HepG2 (cell line): Measurements from ENCODE around the gene LMF2. TPM values are rescaled to one million over a fixed set of nuclear protein-coding genes. Genes with fewer than 3 reads are reported as not detected.

ENCODE experiments used
- DDIT3 ChIP-seq: sonication (generic); formaldehyde crosslinking; IDR thresholded peaks from 2 replicates; pipeline ENCODE4 v1.4.0; 2020; ENCODE audit warnings: mild to moderate bottlenecking, missing genetic modification reagents
- DR1 ChIP-seq: sonication (generic); formaldehyde crosslinking; IDR thresholded peaks from 2 replicates; pipeline ENCODE4 v1.8.0; 2021; ENCODE audit warnings: mild to moderate bottlenecking, missing genetic modification reagents, inconsistent platforms
- GATA4 ChIP-seq: sonication (generic); IDR thresholded peaks from 2 replicates; pipeline ENCODE4 v1.6.1; 2016; ENCODE audit warnings: antibody characterized with exemption, low read depth, borderline replicate concordance
- MED8 ChIP-seq: sonication (generic); formaldehyde crosslinking; IDR thresholded peaks from 2 replicates; pipeline ENCODE4 v1.8.1; 2023; ENCODE audit warnings: mild to moderate bottlenecking, missing genetic modification reagents; ENCODE audit not compliant: insufficient replicate concordance
- MNT ChIP-seq: fragments of 450-650 bp; IDR thresholded peaks from 2 replicates; pipeline ENCODE4 v1.6.1; 2016
- RBM39 ChIP-seq: fragments of 200-400 bp; formaldehyde crosslinking; IDR thresholded peaks from one replicate; pipeline ENCODE4 v1.6.1; 2018; ENCODE audit warnings: antibody characterized with exemption, mild to moderate bottlenecking, low read depth, low read length; ENCODE audit not compliant: poor library complexity, severe bottlenecking
- SAP130 ChIP-seq: IDR thresholded peaks from 2 replicates; pipeline ENCODE4 v1.6.1; 2016; ENCODE audit warnings: low read depth
- SNAPC4 ChIP-seq: sonication (generic); formaldehyde crosslinking; IDR thresholded peaks from 2 replicates; pipeline ENCODE4 v1.4.0; 2020; ENCODE audit warnings: mild to moderate bottlenecking, missing genetic modification reagents
- ZBED4 ChIP-seq: sonication (generic); formaldehyde crosslinking; IDR thresholded peaks from 2 replicates; pipeline ENCODE4 v1.4.0; 2020; ENCODE audit warnings: missing genetic modification reagents, borderline replicate concordance
- ZBTB37 ChIP-seq: sonication (generic); formaldehyde crosslinking; IDR thresholded peaks from 2 replicates; pipeline ENCODE4 v1.4.0; 2020; ENCODE audit warnings: mild to moderate bottlenecking, missing genetic modification reagents
- ZFP82 ChIP-seq: sonication (generic); formaldehyde crosslinking; IDR thresholded peaks from 2 replicates; pipeline ENCODE4 v1.5.1; 2020; ENCODE audit warnings: mild to moderate bottlenecking, missing genetic modification reagents, borderline replicate concordance
- ZMYM4 ChIP-seq: sonication (generic); formaldehyde crosslinking; IDR thresholded peaks from 2 replicates; pipeline ENCODE4 v1.8.1; 2023; ENCODE audit warnings: mild to moderate bottlenecking, missing genetic modification reagents
- ZNF280D ChIP-seq: sonication (generic); formaldehyde crosslinking; IDR thresholded peaks from 2 replicates; pipeline ENCODE4 v1.5.1; 2020; ENCODE audit warnings: mild to moderate bottlenecking, missing genetic modification reagents
- polyA plus RNA-seq, 8 experiments: library from polyadenylated mRNA; depleted of rRNA in 3 of 8; stranded (reverse) in 7 of 8; unstranded in 1 of 8; fragments of >200 nt; fragmentation: Illumina TruSeq in 4 of 8; extraction: Trizol in 4 of 8; gene quantifications; 2 replicates each; pipeline versions ENCODE4 v1.2.1 to v1.2.3, GENCODE V29; 2011 to 2016; ENCODE audit warnings: low read depth in 4 of 8, missing spikeins in 1 of 8, mixed read lengths in 1 of 8; ENCODE audit not compliant: insufficient read depth in 1 of 8
- total RNA-seq, 5 experiments: library from RNA; depleted of rRNA; stranded (reverse); fragments of >200 nt; fragmentation: Illumina TruSeq; extraction: Trizol; gene quantifications; 2 replicates each; pipeline ENCODE4 v1.2.3, GENCODE V29; 2016; ENCODE audit warnings: low read depth in 1 of 5

Gene LMF2
- total and polyA plus RNA-seq, 2 of the 13 experiments (the other 11 are each of a cell fraction or from before 2014, with no cell fraction given), result 23.3 to 30.6 TPM

GRCh38 chr22:50507421-50507990, at the start of gene LMF2 (continued):
- TF ChIP-seq SNAPC4 (CRISPR knock-in tag) (no peak), MED8 (CRISPR knock-in tag) (no peak), ZBED4 (peak; percentile 49; the same call in 1 of the 2 replicates), ZNF280D (CRISPR knock-in tag) (no peak), GATA4 (no peak), ZBTB37 (CRISPR knock-in tag) (no peak), DDIT3 (CRISPR knock-in tag) (no peak), DR1 (CRISPR knock-in tag) (no peak), RBM39 (no peak), ZFP82 (no peak), ZMYM4 (CRISPR knock-in tag) (peak; percentile 7; the same call in 1 of the 2 replicates), SAP130 (CRISPR knock-in tag) (peak; percentile 78), MNT (no peak)
